Endodermal cell (in vitro differentiated cells): ENCODE data around the gene SMIM35. TPM values are rescaled to one million over a fixed set of nuclear protein-coding genes. Genes with fewer than 3 reads are reported as not detected.

Experiments used
- DNase-seq: peaks from one replicate; pipeline ENCODE4 v3.0.0-alpha.2; 2017
- H3K27ac ChIP-seq: 2 replicates; pipeline ENCODE4 v1.5.1; 2013; ENCODE audit warnings: mild to moderate bottlenecking, low read depth, low read length, moderate library complexity
- H3K27me3 ChIP-seq: 2 replicates; pipeline ENCODE4 v1.6.1; 2013; ENCODE audit warnings: mild to moderate bottlenecking, low read length, moderate library complexity; ENCODE audit not compliant: insufficient read depth, control insufficient read depth, poor library complexity, severe bottlenecking
- H3K36me3 ChIP-seq: 2 replicates; pipeline ENCODE4 v1.7.0; 2013; ENCODE audit warnings: mild to moderate bottlenecking, low read length, moderate library complexity; ENCODE audit not compliant: control insufficient read depth, insufficient read depth
- H3K4me1 ChIP-seq: one replicate; pipeline ENCODE4 v1.7.0; 2013; ENCODE audit warnings: low read length; ENCODE audit not compliant: control insufficient read depth, insufficient read depth
- H3K4me3 ChIP-seq: 2 replicates; pipeline ENCODE4 v1.5.1; 2013; ENCODE audit warnings: mild to moderate bottlenecking, low read length, moderate library complexity
- H3K9ac ChIP-seq: 2 replicates; pipeline ENCODE4 v1.6.1; 2013; ENCODE audit warnings: mild to moderate bottlenecking, low read length, moderate library complexity; ENCODE audit not compliant: poor library complexity, severe bottlenecking; ENCODE audit errors: extremely low read depth
- H3K9me3 ChIP-seq: 2 replicates; pipeline ENCODE4 v1.6.1; 2013; ENCODE audit warnings: mild to moderate bottlenecking, low read length, moderate library complexity; ENCODE audit not compliant: control insufficient read depth
- H3K27ac Mint-ChIP-seq: 2 replicates; pipeline ENCODE4 v1.8.0; 2020; ENCODE audit warnings: mixed read lengths
- H3K27me3 Mint-ChIP-seq: 2 replicates; pipeline ENCODE4 v1.8.0; 2021; ENCODE audit warnings: mild to moderate bottlenecking, mixed read lengths; ENCODE audit not compliant: insufficient read depth
- H3K36me3 Mint-ChIP-seq: 2 replicates; pipeline ENCODE4 v1.8.0; 2020; ENCODE audit warnings: low read depth, mixed read lengths
- H3K4me1 Mint-ChIP-seq: 2 replicates; pipeline ENCODE4 v1.8.0; 2020; ENCODE audit warnings: mixed read lengths
- H3K4me3 Mint-ChIP-seq: 2 replicates; pipeline ENCODE4 v1.8.0; 2020; ENCODE audit warnings: mild to moderate bottlenecking, moderate library complexity, mixed read lengths
- H3K9me3 Mint-ChIP-seq: 2 replicates; pipeline ENCODE4 v1.8.0; 2020; ENCODE audit warnings: mild to moderate bottlenecking, mixed read lengths
- CTCF ChIP-seq: fragments of 200-600 bp; sonication (generic); conservative IDR thresholded peaks from 2 replicates; pipeline ENCODE4 v1.5.0; 2021; ENCODE audit warnings: antibody characterized with exemption, mild to moderate bottlenecking
- WGBS, 2 experiments: methylation state at CpG; one replicate each; pipeline versions ENCODE4 v1.1.5 to v1.1.7; 2013; ENCODE audit warnings: missing lambda C conversion rate in 2 of 2, mixed read lengths in 1 of 2; ENCODE audit not compliant: insufficient coverage in 1 of 2, insufficient read length in 1 of 2; 5-methylcytosine and 5-hydroxymethylcytosine counted together
- total RNA-seq, 2 donors: library from RNA; stranded (reverse); fragmentation: NEBNext Ultra II Directional in 1 of 2; extraction: Animal tissue kit (Norgen Biotek cat#: 25700) in 1 of 2; gene quantifications; 2 replicates in 1 of 2; 3 replicates in 1 of 2; pipeline ENCODE4 v1.2.1, GENCODE V29; 2021

The SMIM35 gene
- total RNA-seq, 2 donors from 2014 or later, result not detected

- H3K4me1 ChIP-seq, result peaks cover 2% of the 10 kb centered on the region
Observed at GRCh38 chr11:118112711-118113430, 26.1 kb upstream of the SMIM35 start.

GRCh38 chr11:118111744-118112035, 24.9 kb upstream of the SMIM35 start:
- TF ChIP-seq CTCF, result no peak
- peaks cover 4% of the 10 kb centered on the region for H3K9me3 Mint-ChIP-seq
- peaks cover 6% of the 10 kb centered on the region for H3K4me1 Mint-ChIP-seq
- WGBS, 2 experiments, result 93 to 94% methylated on average over 5 to 6 of the region's 6 CpGs
- Histone ChIP-seq H3K27me3 (no peaks in the 10 kb centered on the region), H3K4me1 (no peaks in the 10 kb centered on the region), H3K27ac (no peak overlapping the region), H3K36me3 (no peaks in the 10 kb centered on the region), H3K9me3 (peaks cover 8% of the 10 kb centered on the region), H3K4me3 (no peak overlapping the region), H3K9ac (no peak overlapping the region)
- no peaks in the 10 kb centered on the region for H3K36me3 Mint-ChIP-seq
- no peak overlapping the region for H3K27ac Mint-ChIP-seq
- H3K27me3 Mint-ChIP-seq, result peaks cover 8% of the 10 kb centered on the region
- H3K4me3 Mint-ChIP-seq, result no peak overlapping the region
- DNase-seq, result no peak

More at GRCh38 chr11:118112711-118113430, 26.1 kb upstream of the SMIM35 start:
- Histone ChIP-seq H3K27me3 (no peaks in the 10 kb centered on the region), H3K9ac (no peak overlapping the region), H3K27ac (no peak overlapping the region), H3K9me3 (peaks cover 10% of the 10 kb centered on the region), H3K36me3 (no peaks in the 10 kb centered on the region), H3K4me3 (no peak overlapping the region)
- Mint-ChIP-seq H3K4me3 (no peak overlapping the region), H3K27me3 (peaks cover 9% of the 10 kb centered on the region), H3K4me1 (peaks cover 6% of the 10 kb centered on the region), H3K27ac (no peak overlapping the region), H3K36me3 (no peaks in the 10 kb centered on the region), H3K9me3 (peaks cover 4% of the 10 kb centered on the region)
- no peak for TF ChIP-seq CTCF
- no peak for DNase-seq
- WGBS, 2 experiments, result 89 to 96% methylated on average over 7 to 11 of the region's 11 CpGs

- Mint-ChIP-seq H3K36me3 (no peaks in the 10 kb centered on the region), H3K4me3 (no peak overlapping the region), H3K27ac (no peak overlapping the region), H3K4me1 (peaks cover 6% of the 10 kb centered on the region), H3K9me3 (peaks cover 2% of the 10 kb centered on the region), H3K27me3 (peaks cover 8% of the 10 kb centered on the region)
- Histone ChIP-seq H3K9ac (no peak overlapping the region), H3K4me1 (no peaks in the 10 kb centered on the region), H3K9me3 (peaks cover 3% of the 10 kb centered on the region), H3K36me3 (no peaks in the 10 kb centered on the region), H3K27ac (no peak overlapping the region), H3K27me3 (no peaks in the 10 kb centered on the region), H3K4me3 (no peak overlapping the region)
- WGBS, 2 experiments, result 89 to 93% methylated on average over 5 to 8 of the region's 8 CpGs
- no peak for DNase-seq
- TF ChIP-seq CTCF, result no peak
Observed at GRCh38 chr11:118111019-118111743, 24.4 kb upstream of the SMIM35 start.
